Peyer's patch (tissue), 4 donors: ENCODE measurements around the gene CREB1.

Experiments
- CTCF ChIP-seq, 6 experiments: fragments of 450-650 bp in 4 of 6; fragments of 200-600 bp in 2 of 6; sonication (generic) in 1 of 6; IDR thresholded peaks; one replicate each; pipeline ENCODE4 v1.5.1; 2017 to 2019; ENCODE audit warnings: antibody characterized with exemption in 6 of 6, mild to moderate bottlenecking in 3 of 6, moderate library complexity in 1 of 6
- POLR2A ChIP-seq, 2 donors: fragments of 450-650 bp; IDR thresholded peaks; one replicate each; pipeline ENCODE4 v1.5.1; 2017; ENCODE audit warnings: antibody characterized with exemption in 2 of 2, mild to moderate bottlenecking in 2 of 2, moderate library complexity in 2 of 2

- TF ChIP-seq CTCF (IDR thresholded peaks at IDR 0.05) (no peak), POLR2A (IDR thresholded peaks at IDR 0.05) (no peak)
Observed at GRCh38 chr2:207487650-207488311, 42.0 kb upstream of the CREB1 start.
